Panc1 (cell line): ENCODE measurements around the gene ATG16L2.

ENCODE experiments used
- CTCF ChIP-seq: fragments of 450-650 bp; IDR thresholded peaks from 2 replicates; pipeline ENCODE4 v1.5.1; 2017; ENCODE audit warnings: mild to moderate bottlenecking
- POLR2AphosphoS5 ChIP-seq: IDR thresholded peaks from 2 replicates; pipeline ENCODE4 v1.6.1; 2012; ENCODE audit warnings: mild to moderate bottlenecking, low read depth, low read length, moderate library complexity
- SIN3A ChIP-seq: IDR thresholded peaks from 2 replicates; pipeline ENCODE4 v1.6.1; 2012; ENCODE audit warnings: low read depth, mild to moderate bottlenecking, low read length, moderate library complexity, borderline replicate concordance; ENCODE audit not compliant: insufficient read depth
- TCF7L2 ChIP-seq: IDR thresholded peaks from 2 replicates; pipeline ENCODE4 v1.6.1; 2011; ENCODE audit warnings: mild to moderate bottlenecking, low read depth, low read length, inconsistent platforms
- TF ChIP-seq, protein P1 (sequence below), 2 experiments: IDR thresholded peaks; 2 replicates each; pipeline ENCODE4 v1.6.1; 2011 to 2012; ENCODE audit warnings: low read depth in 2 of 2, control low read depth in 1 of 2, low read length in 1 of 2, mild to moderate bottlenecking in 1 of 2, moderate library complexity in 1 of 2; ENCODE audit not compliant: insufficient read depth in 1 of 2

DNA sequence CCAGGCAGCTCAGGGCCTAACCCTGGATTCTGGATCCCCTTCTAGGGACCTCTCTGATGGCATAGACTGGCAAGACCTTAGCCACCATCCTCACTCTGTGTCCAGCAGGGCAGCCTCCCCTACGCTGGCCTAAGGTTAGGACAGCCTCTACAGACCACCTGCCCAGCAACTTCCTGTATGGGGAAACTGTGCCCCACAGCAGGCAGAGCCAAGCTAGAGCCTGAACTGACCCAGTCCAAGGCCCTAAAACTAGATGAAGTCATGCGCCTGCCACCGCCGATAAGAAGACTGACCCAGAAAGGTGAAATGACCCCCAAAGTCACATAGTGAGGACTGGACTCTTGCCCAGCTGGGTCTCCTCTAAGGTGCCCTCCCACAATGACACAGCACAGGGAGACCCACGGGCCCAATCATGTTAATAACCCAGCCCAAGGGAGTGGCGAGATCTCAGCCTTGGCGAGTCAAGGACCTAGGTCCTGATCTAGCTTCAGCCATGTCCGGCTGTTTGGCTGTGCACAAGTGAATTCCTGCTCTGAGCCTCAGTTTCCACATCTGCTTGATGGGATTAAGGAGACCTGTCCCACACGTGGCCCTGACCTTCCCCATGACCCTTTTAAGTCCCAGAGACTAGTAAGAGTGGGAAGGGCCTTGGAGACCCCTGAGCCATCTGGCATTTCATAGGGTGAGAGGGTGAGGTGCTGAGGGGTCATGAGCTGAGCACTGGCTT lies 37.9 kb upstream of the ATG16L2 start:
- TF ChIP-seq CTCF: no peak
- TF ChIP-seq POLR2AphosphoS5: no peak
- no peak for TF ChIP-seq SIN3A
- TF ChIP-seq, protein P1, sequence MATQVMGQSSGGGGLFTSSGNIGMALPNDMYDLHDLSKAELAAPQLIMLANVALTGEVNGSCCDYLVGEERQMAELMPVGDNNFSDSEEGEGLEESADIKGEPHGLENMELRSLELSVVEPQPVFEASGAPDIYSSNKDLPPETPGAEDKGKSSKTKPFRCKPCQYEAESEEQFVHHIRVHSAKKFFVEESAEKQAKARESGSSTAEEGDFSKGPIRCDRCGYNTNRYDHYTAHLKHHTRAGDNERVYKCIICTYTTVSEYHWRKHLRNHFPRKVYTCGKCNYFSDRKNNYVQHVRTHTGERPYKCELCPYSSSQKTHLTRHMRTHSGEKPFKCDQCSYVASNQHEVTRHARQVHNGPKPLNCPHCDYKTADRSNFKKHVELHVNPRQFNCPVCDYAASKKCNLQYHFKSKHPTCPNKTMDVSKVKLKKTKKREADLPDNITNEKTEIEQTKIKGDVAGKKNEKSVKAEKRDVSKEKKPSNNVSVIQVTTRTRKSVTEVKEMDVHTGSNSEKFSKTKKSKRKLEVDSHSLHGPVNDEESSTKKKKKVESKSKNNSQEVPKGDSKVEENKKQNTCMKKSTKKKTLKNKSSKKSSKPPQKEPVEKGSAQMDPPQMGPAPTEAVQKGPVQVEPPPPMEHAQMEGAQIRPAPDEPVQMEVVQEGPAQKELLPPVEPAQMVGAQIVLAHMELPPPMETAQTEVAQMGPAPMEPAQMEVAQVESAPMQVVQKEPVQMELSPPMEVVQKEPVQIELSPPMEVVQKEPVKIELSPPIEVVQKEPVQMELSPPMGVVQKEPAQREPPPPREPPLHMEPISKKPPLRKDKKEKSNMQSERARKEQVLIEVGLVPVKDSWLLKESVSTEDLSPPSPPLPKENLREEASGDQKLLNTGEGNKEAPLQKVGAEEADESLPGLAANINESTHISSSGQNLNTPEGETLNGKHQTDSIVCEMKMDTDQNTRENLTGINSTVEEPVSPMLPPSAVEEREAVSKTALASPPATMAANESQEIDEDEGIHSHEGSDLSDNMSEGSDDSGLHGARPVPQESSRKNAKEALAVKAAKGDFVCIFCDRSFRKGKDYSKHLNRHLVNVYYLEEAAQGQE (IDR thresholded peaks at IDR 0.05; ENCODE audit: insufficient read depth in 1 of 2, low read depth in 2 of 2, low read length in 1 of 2): no peak
- no peak for TF ChIP-seq TCF7L2
